Heart left ventricle (tissue), 16 donors: ENCODE data around the gene RIIAD1. TPM values are rescaled to one million over a fixed set of nuclear protein-coding genes. Genes with fewer than 3 reads are reported as not detected.

Source experiments
- ATAC-seq, 4 donors: fragments of 200-7000 bp; cut with Tn5 transposase; one replicate each; pipeline ENCODE4 v1.9.1; 2020 to 2022; ENCODE audit warnings: moderate library complexity in 4 of 4, mild to moderate bottlenecking in 3 of 4, moderate number of reproducible peaks in 1 of 4
- DNase-seq, 5 donors: peaks; one replicate each; pipeline ENCODE4 v3.0.0-alpha.2; 2020
- H3K27ac ChIP-seq, 12 donors: fragments of 200-600 bp; sonication (generic) in 4 of 12; one replicate each; pipeline versions ENCODE4 v1.5.0 to v1.8.0; 2016 to 2022; ENCODE audit warnings: mild to moderate bottlenecking in 2 of 12
- H3K27me3 ChIP-seq, 9 donors: fragments of 200-600 bp; sonication (generic) in 2 of 9; one replicate each; pipeline versions ENCODE4 v1.5.1 to v1.8.0; 2016 to 2022; ENCODE audit warnings: mild to moderate bottlenecking in 3 of 9
- H3K36me3 ChIP-seq, 9 donors: fragments of 200-600 bp; sonication (generic) in 2 of 9; one replicate each; pipeline versions ENCODE4 v1.5.0 to v1.8.0; 2018 to 2022; ENCODE audit warnings: mild to moderate bottlenecking in 2 of 9
- H3K4me1 ChIP-seq, 12 donors: fragments of 200-600 bp; sonication (generic) in 4 of 12; one replicate each; pipeline versions ENCODE4 v1.5.0 to v1.8.0; 2016 to 2022; ENCODE audit warnings: mild to moderate bottlenecking in 3 of 12
- H3K4me3 ChIP-seq, 12 donors: fragments of 200-600 bp; sonication (generic) in 4 of 12; one replicate each; pipeline versions ENCODE4 v1.5.0 to v1.8.0; 2017 to 2022; ENCODE audit warnings: mild to moderate bottlenecking in 9 of 12, moderate library complexity in 4 of 12
- H3K9me3 ChIP-seq, 12 donors: fragments of 200-600 bp; sonication (generic) in 4 of 12; one replicate each; pipeline versions ENCODE4 v1.5.0 to v1.8.0; 2016 to 2022; ENCODE audit warnings: mild to moderate bottlenecking in 1 of 12
- POLR2A ChIP-seq, 2 donors: fragments of 450-650 bp; IDR thresholded peaks; one replicate each; pipeline ENCODE4 v1.6.1; 2017; ENCODE audit warnings: antibody characterized with exemption in 2 of 2, mild to moderate bottlenecking in 2 of 2, moderate library complexity in 2 of 2
- WGBS, 4 donors: extraction: QIAGEN DNeasy Blood & Tissue Kit in 2 of 4; methylation state at CpG; one replicate each; pipeline versions ENCODE4 v1.1.5 to v1.1.7; 2013 to 2018; 5-methylcytosine and 5-hydroxymethylcytosine counted together
- intact Hi-C, 10 donors: fragments of 100-400 bp; cut with DNase I; formaldehyde crosslinking; loops; one replicate each; pipeline versions ENCODE4 v1.11.1 to v1.14.2; 2022
- polyA plus RNA-seq, 2 donors: library from polyadenylated mRNA; stranded (reverse); fragments of 200-250 nt; gene quantifications; one replicate each; pipeline ENCODE4 v1.2.3, GENCODE V29; 2013
- total RNA-seq, 9 donors: library from RNA; depleted of rRNA in 2 of 9; stranded (reverse); fragments of >200 nt in 2 of 9; fragmentation: NEBNext Ultra II Directional in 3 of 9; extraction: Animal tissue kit (Norgen Biotek cat#: 25700) in 3 of 9; gene quantifications; one replicate each; pipeline versions ENCODE4 v1.1.0 to v1.2.4, GENCODE V29; 2016 to 2023
- TF ChIP-seq, protein P1 (sequence below), 12 donors: fragments of 200-600 bp; sonication (generic) in 4 of 12; IDR thresholded peaks; one replicate each; pipeline versions ENCODE4 v1.5.0 to v1.8.0; 2018 to 2022; ENCODE audit warnings: antibody characterized with exemption in 12 of 12, mild to moderate bottlenecking in 5 of 12
- donor health status: ischemic (EF 13 %, LVEDD 7.1; RV severe dilation, severe dysfunction).
- donor health status: healthy with polysubstance abuse.
- donor health status: DM: no; HTN: yes; CAD: no.
- donor health status: DM: no; HTN: no; CAD: no.
- donor health status: ischemic (EF 25% LVEDD 6.9; RV normal size, moderate dysfunction).
- donor health status: ischemic (EF 25% LVEDD 5.7; RV mildly dilated, moderate dysfunction).
- donor health status: healthy.
- donor health status: DM: yes; HTN: yes; CAD: no.
- donor health status: ischemic (EF 35%, LVEDD 5.7; RV mildly dilated, moderate dysfunction).
- donor health status: nonischemic (EF 11% LVEDD 7.7; RV severe dilation, severe dysfunction).
- donor health status: DM: yes; HTN: yes; CAD: no.
- donor health status: PGD.
- donor health status: ischemic (EF 29% LVEDD 5.4; RV normal size, mild dysfunction).
- donor health status: nonischemic (EF 23%, LVEDD 6.1; RV moderate dilation, normal function).

The RIIAD1 gene
- total and polyA plus RNA-seq, 11 donors: 2.3 to 20.8 (median 6.8) TPM; not detected in 2

DNA sequence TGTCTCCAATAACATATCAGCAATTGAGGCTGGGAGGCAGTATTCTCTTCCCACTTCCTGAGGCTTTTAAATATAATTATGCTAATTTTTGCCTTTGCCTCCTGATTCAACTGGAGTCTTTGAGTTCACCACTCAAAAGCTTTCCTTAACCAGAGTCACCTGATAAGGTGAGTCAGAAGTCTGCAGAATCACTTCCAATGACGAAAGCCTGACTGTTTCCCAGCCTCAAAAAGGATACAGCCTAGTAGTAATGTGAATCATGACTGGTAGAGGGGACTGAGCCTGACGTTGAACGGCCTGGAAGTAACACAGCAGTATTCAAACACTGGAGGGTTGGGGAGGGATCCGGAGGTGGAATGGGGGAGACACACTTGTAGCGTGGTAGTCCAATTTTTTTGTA, 52.4 kb downstream of the RIIAD1 start:
- Histone ChIP-seq H3K9me3 (no peaks in the 10 kb centered on the region), H3K27me3 (no peaks in the 10 kb centered on the region), H3K4me3 (no peak overlapping the region), H3K36me3 (peaks cover 0 to 52% (median 35%) of the 10 kb centered on the region in 9 donors), H3K27ac (no peak overlapping the region), H3K4me1 (no peaks in the 10 kb centered on the region)
- TF ChIP-seq POLR2A (IDR thresholded peaks at IDR 0.05): no peak
- TF ChIP-seq, protein P1, sequence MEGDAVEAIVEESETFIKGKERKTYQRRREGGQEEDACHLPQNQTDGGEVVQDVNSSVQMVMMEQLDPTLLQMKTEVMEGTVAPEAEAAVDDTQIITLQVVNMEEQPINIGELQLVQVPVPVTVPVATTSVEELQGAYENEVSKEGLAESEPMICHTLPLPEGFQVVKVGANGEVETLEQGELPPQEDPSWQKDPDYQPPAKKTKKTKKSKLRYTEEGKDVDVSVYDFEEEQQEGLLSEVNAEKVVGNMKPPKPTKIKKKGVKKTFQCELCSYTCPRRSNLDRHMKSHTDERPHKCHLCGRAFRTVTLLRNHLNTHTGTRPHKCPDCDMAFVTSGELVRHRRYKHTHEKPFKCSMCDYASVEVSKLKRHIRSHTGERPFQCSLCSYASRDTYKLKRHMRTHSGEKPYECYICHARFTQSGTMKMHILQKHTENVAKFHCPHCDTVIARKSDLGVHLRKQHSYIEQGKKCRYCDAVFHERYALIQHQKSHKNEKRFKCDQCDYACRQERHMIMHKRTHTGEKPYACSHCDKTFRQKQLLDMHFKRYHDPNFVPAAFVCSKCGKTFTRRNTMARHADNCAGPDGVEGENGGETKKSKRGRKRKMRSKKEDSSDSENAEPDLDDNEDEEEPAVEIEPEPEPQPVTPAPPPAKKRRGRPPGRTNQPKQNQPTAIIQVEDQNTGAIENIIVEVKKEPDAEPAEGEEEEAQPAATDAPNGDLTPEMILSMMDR (IDR thresholded peaks at IDR 0.05): no peak
- ATAC-seq (no peak), DNase-seq (no peak)
- intact Hi-C loops: no loop called here
- 71 to 84% (median 79%) methylated on average over 5 of the region's 5 CpGs for WGBS, 4 donors

DNA sequence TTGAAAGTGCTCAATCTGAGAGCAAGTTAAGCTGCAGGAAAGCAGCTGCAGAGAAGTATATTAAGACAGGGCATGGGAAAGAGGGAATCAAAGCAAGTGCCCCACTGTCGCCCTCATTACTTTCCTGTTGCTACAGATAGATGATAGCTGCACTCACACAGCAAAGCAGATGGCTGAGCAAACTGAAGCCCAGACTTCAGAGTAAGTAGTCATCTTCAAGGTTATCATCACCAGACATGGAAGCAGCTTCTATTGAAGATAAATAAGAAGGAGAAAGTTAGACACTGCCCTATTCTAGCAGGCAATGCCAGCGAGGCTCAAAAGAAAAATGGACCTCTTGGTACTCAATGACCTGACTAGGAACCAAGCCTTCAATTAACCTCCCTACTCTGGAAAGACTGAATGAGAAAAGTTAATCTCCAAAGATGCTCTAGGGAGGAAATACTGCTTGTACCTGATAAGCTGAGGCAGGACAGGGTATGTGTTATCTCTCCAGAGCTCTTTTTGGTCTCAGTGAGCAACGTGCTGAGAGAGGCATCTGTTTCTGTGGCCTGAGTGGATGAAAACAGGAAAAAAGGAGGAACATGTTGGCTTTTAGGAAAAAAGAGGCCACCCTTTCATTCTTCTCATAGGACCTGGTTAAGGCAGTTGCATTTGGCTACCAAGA, 53.1 kb downstream of the RIIAD1 start:
- H3K27me3 ChIP-seq: no peaks in the 10 kb centered on the region
- no peaks in the 10 kb centered on the region for H3K4me1 ChIP-seq
- TF ChIP-seq, protein P1 (IDR thresholded peaks at IDR 0.05): no peak
- TF ChIP-seq POLR2A (IDR thresholded peaks at IDR 0.05): no peak
- ATAC-seq (no peak), DNase-seq (no peak)
- no peaks in the 10 kb centered on the region for H3K9me3 ChIP-seq
- no peak overlapping the region for H3K4me3 ChIP-seq
- H3K36me3 ChIP-seq: peaks cover 0 to 59% (median 41%) of the 10 kb centered on the region in 9 donors
- WGBS, 4 donors: 57 to 82% (median 71%) methylated on average over 3 of the region's 3 CpGs
- no peak overlapping the region for H3K27ac ChIP-seq
- intact Hi-C loops: no loop called here

DNA sequence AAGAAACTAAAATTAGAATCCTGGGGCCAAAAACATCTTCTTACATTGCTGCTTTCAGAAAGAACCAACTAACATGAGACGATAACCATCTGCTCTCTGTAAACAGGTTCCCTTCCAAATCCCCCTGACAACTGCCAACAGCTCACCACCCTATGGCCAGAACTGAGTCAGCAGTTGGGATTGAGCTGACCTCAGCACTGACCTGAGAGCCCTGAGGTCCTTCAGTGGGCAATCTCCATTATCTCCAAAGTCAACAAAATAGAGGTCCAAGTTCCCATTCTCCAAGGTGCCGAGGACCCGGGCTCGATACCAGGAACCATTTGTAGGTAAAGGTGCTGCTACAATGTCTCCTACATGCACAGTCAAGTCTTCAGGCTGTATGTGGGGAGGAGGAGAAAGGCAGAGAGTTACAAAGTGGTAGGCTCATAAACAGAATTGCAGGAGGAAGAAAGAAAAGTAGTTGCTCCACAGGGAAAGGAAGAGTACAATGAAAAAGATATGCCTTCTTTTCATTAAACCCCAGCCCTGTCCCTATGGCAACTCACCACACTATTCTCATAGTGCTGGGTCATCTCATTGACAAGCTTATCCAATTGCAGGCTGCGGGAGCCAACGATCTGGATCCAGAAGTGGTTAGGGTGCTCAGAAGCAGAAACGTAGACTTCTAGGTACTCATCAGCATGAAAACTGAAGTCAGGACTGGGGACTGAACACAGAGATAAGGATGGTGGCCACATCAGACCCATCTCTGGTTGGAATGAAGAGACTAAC, 54.8 kb downstream of the RIIAD1 start:
- Histone ChIP-seq H3K27ac (no peak overlapping the region), H3K9me3 (no peaks in the 10 kb centered on the region), H3K36me3 (peaks cover 0 to 72% (median 57%) of the 10 kb centered on the region in 9 donors), H3K4me3 (no peak overlapping the region), H3K4me1 (no peaks in the 10 kb centered on the region), H3K27me3 (no peaks in the 10 kb centered on the region)
- ATAC-seq (no peak), DNase-seq (no peak)
- intact Hi-C loops: no loop called here
- WGBS, 4 donors: 94 to 96% (median 94%) methylated on average over 7 of the region's 7 CpGs
- TF ChIP-seq, protein P1 (IDR thresholded peaks at IDR 0.05): no peak

DNA sequence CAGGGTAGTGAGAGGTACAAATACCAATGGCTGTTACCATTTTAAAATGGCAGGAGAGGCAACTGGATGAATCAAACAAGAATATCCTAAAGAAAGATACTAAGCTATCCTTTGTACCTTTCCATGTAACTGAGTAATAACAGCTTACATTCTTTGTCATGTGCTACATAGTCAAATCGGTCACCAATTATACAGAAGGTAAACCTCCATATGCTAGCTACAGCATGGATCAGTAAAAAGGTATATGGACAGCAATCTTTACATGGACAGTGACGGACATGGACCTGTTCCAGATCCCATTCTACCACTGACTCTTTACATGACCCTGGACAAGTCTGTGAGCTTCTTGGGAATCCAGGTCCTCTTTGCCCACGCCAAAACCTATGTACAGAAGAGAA, 55.3 kb downstream of the RIIAD1 start:
- Histone ChIP-seq H3K4me3 (no peak overlapping the region), H3K36me3 (peaks cover 0 to 72% (median 58%) of the 10 kb centered on the region in 9 donors), H3K9me3 (no peaks in the 10 kb centered on the region), H3K27me3 (no peaks in the 10 kb centered on the region), H3K4me1 (no peaks in the 10 kb centered on the region), H3K27ac (no peak overlapping the region)
- 79 to 96% (median 89%) methylated on average over 3 of the region's 3 CpGs for WGBS, 4 donors
- intact Hi-C loops: no loop called here
- TF ChIP-seq, protein P1 (IDR thresholded peaks at IDR 0.05): no peak
- TF ChIP-seq POLR2A (IDR thresholded peaks at IDR 0.05): no peak
- ATAC-seq: no peak
- no peak for DNase-seq
